ENCODE data around the gene PHF21B. TPM values are rescaled to one million over a fixed set of nuclear protein-coding genes. Genes with fewer than 3 reads are reported as not detected.

PHF21B gene
- total and polyA plus RNA-seq, 7 donors: 0.13 to 0.66 (median 0.28) TPM; not detected in 4

DNA sequence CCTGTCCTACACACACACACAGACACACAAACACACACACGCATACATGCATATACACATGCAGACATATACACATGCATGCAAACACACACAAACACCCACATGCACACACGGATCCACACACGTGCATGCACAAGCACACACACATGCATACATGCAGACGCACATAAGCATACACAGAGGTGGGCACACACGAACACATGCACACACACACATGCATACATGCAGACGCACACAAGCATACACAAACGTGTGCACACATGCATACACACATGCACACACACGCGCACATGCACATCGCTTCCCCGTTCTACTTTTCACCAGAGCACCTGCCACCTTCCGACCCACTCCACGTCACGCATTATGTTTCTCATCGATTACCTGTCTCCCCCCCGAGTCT, 13.2 kb downstream of the PHF21B start:
- H3K27ac ChIP-seq: no peak overlapping the region
- no peaks in the 10 kb centered on the region for H3K9me3 ChIP-seq
- intact Hi-C loops (cut with DNase I): no loop called here
- no peak for DNase-seq
- H3K4me1 ChIP-seq: no peaks in the 10 kb centered on the region
- H3K4me3 ChIP-seq: no peak overlapping the region
- no peaks in the 10 kb centered on the region for H3K36me3 ChIP-seq
- no peak for TF ChIP-seq POLR2AphosphoS5 (IDR thresholded peaks at IDR 0.05)
- TF ChIP-seq, protein P1, sequence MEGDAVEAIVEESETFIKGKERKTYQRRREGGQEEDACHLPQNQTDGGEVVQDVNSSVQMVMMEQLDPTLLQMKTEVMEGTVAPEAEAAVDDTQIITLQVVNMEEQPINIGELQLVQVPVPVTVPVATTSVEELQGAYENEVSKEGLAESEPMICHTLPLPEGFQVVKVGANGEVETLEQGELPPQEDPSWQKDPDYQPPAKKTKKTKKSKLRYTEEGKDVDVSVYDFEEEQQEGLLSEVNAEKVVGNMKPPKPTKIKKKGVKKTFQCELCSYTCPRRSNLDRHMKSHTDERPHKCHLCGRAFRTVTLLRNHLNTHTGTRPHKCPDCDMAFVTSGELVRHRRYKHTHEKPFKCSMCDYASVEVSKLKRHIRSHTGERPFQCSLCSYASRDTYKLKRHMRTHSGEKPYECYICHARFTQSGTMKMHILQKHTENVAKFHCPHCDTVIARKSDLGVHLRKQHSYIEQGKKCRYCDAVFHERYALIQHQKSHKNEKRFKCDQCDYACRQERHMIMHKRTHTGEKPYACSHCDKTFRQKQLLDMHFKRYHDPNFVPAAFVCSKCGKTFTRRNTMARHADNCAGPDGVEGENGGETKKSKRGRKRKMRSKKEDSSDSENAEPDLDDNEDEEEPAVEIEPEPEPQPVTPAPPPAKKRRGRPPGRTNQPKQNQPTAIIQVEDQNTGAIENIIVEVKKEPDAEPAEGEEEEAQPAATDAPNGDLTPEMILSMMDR (IDR thresholded peaks at IDR 0.05): no peak
- TF ChIP-seq POLR2A (IDR thresholded peaks at IDR 0.05): no peak
- TF ChIP-seq EP300 (IDR thresholded peaks at IDR 0.05): no peak
- WGBS, 2 donors: 91% methylated on average over 16 of the region's 16 CpGs
- H3K27me3 ChIP-seq: peaks cover 0 to 8% (median 0%) of the 10 kb centered on the region in 3 donors

- no peak overlapping the region for H3K27ac ChIP-seq
- TF ChIP-seq, protein P1 (IDR thresholded peaks at IDR 0.05): no peak
- TF ChIP-seq EP300 (IDR thresholded peaks at IDR 0.05) (no peak), POLR2A (IDR thresholded peaks at IDR 0.05) (no peak), POLR2AphosphoS5 (IDR thresholded peaks at IDR 0.05) (no peak)
- H3K27me3 ChIP-seq: peaks cover 0 to 13% (median 0%) of the 10 kb centered on the region in 3 donors
- intact Hi-C loops (cut with DNase I): no loop called here
- H3K4me1 ChIP-seq: no peaks in the 10 kb centered on the region
- H3K4me3 ChIP-seq: no peak overlapping the region
- DNase-seq: no peak
- no peaks in the 10 kb centered on the region for H3K36me3 ChIP-seq
- no peaks in the 10 kb centered on the region for H3K9me3 ChIP-seq
- 77 to 88% methylated on average over 9 of the region's 9 CpGs for WGBS, 2 donors
These were observed 13.7 kb downstream of the PHF21B start for GRCh38 chr22:44996120-44996519.

DNA sequence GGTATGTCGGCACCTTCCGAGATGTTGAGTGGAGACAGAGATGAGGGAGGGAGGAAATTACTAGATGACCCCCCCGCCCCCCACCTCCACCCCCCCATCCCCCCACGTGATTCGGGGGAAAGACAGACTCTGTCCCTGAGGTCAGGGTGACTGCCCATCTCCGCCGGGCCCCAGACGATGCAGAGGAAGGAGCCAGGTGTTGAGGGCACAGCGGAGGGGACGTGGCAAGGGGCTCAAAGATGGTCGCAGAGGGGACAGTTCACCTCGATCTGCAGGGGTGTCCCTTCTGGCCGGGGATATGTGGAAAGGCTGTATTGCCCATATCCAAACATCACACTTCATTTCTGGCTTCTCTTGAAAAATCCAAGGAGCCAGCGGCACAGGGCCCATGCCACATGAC, 14.1 kb downstream of the PHF21B start:
- no peaks in the 10 kb centered on the region for H3K9me3 ChIP-seq
- intact Hi-C loops (cut with DNase I): no loop called here
- H3K4me3 ChIP-seq: no peak overlapping the region
- WGBS, 2 donors: 63 to 75% methylated on average over 14 of the region's 14 CpGs
- no peak for DNase-seq
- no peak overlapping the region for H3K27ac ChIP-seq
- H3K4me1 ChIP-seq: no peaks in the 10 kb centered on the region
- TF ChIP-seq POLR2AphosphoS5 (IDR thresholded peaks at IDR 0.05): no peak
- no peak for TF ChIP-seq EP300 (IDR thresholded peaks at IDR 0.05)
- TF ChIP-seq POLR2A (IDR thresholded peaks at IDR 0.05): no peak
- TF ChIP-seq, protein P1 (IDR thresholded peaks at IDR 0.05): no peak
- H3K27me3 ChIP-seq: peaks cover 0 to 17% (median 0%) of the 10 kb centered on the region in 3 donors
- no peaks in the 10 kb centered on the region for H3K36me3 ChIP-seq

GRCh38 chr22:44995105-44995514, 14.7 kb downstream of the PHF21B start:
- intact Hi-C loops (cut with DNase I): no loop called here
- no peak overlapping the region for H3K27ac ChIP-seq
- H3K36me3 ChIP-seq: no peaks in the 10 kb centered on the region
- H3K4me1 ChIP-seq: no peaks in the 10 kb centered on the region
- H3K4me3 ChIP-seq: no peak overlapping the region
- H3K9me3 ChIP-seq: no peaks in the 10 kb centered on the region
- 7 to 37% methylated on average over 7 of the region's 7 CpGs for WGBS, 2 donors
- DNase-seq: no peak
- TF ChIP-seq POLR2AphosphoS5 (IDR thresholded peaks at IDR 0.05): no peak
- peaks cover 0 to 21% (median 0%) of the 10 kb centered on the region in 3 donors for H3K27me3 ChIP-seq

GRCh38 chr22:44994399-44995104, 15.3 kb downstream of the PHF21B start:
- TF ChIP-seq POLR2AphosphoS5 (IDR thresholded peaks at IDR 0.05) (no peak), POLR2A (IDR thresholded peaks at IDR 0.05) (no peak), EP300 (IDR thresholded peaks at IDR 0.05) (no peak)
- TF ChIP-seq, protein P1 (IDR thresholded peaks at IDR 0.05): no peak
- H3K4me3 ChIP-seq: no peak overlapping the region
- no peaks in the 10 kb centered on the region for H3K4me1 ChIP-seq
- peaks cover 0 to 21% (median 0%) of the 10 kb centered on the region in 3 donors for H3K27me3 ChIP-seq
- WGBS, 2 donors: 58 to 76% methylated on average over 19 of the region's 19 CpGs
- intact Hi-C loops (cut with DNase I): no loop called here
- H3K36me3 ChIP-seq: no peaks in the 10 kb centered on the region
- DNase-seq: no peak
- H3K9me3 ChIP-seq: no peaks in the 10 kb centered on the region
- no peak overlapping the region for H3K27ac ChIP-seq

Data from sigmoid colon (tissue), 7 donors.